Ovary (tissue), 3 donors: ENCODE data around the gene CISTR.

Experiments used
- EP300 ChIP-seq: sonication (generic); formaldehyde crosslinking; IDR thresholded peaks from one replicate; pipeline ENCODE4 v1.6.1; 2017; ENCODE audit warnings: antibody characterized with exemption
- POLR2A ChIP-seq: fragments of 450-650 bp; IDR thresholded peaks from one replicate; pipeline ENCODE4 v1.6.1; 2017; ENCODE audit warnings: antibody characterized with exemption, mild to moderate bottlenecking, moderate library complexity
- TF ChIP-seq, protein P1 (sequence below), 3 donors: fragments of 450-650 bp in 2 of 3; fragments of 200-600 bp in 1 of 3; IDR thresholded peaks; one replicate each; pipeline versions ENCODE4 v1.5.1 to v1.8.0; 2016 to 2022; ENCODE audit warnings: antibody characterized with exemption in 3 of 3, mild to moderate bottlenecking in 1 of 3
- donor health status: DM: no; HTN: no; CAD: no.

DNA sequence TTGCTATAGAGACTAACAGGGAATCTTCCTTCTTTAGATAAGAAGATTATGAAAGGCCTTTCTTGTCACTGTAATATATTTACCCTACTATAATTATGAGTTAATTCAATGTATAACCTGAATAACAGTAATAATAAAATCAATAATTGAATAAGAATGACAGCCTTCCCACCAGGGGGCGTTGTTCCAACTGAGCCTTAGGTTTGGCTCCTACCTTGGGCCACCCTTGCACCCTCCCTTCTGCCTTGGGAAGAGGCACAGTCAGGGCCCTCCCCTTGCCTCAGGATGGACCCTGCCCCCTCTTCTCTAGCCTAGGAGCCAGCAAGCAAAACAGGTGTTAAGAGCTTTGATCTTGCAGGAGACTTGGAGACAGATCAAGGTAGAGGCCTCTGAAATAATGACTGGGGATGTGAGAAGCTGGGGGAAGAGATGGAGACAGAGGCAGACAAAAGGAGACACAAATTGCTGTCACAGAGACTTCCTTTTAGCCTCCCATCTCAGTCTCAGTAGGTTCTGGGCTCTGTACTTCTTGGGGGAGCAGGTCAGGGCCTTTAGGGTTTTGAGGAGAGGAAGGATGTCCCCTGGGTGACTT is 40.1 kb upstream of the CISTR start:
- TF ChIP-seq, protein P1, sequence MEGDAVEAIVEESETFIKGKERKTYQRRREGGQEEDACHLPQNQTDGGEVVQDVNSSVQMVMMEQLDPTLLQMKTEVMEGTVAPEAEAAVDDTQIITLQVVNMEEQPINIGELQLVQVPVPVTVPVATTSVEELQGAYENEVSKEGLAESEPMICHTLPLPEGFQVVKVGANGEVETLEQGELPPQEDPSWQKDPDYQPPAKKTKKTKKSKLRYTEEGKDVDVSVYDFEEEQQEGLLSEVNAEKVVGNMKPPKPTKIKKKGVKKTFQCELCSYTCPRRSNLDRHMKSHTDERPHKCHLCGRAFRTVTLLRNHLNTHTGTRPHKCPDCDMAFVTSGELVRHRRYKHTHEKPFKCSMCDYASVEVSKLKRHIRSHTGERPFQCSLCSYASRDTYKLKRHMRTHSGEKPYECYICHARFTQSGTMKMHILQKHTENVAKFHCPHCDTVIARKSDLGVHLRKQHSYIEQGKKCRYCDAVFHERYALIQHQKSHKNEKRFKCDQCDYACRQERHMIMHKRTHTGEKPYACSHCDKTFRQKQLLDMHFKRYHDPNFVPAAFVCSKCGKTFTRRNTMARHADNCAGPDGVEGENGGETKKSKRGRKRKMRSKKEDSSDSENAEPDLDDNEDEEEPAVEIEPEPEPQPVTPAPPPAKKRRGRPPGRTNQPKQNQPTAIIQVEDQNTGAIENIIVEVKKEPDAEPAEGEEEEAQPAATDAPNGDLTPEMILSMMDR (IDR thresholded peaks at IDR 0.05): no peak
- TF ChIP-seq EP300 (no peak), POLR2A (no peak)
